ENCODE data around the gene ARHGEF26.

DNA sequence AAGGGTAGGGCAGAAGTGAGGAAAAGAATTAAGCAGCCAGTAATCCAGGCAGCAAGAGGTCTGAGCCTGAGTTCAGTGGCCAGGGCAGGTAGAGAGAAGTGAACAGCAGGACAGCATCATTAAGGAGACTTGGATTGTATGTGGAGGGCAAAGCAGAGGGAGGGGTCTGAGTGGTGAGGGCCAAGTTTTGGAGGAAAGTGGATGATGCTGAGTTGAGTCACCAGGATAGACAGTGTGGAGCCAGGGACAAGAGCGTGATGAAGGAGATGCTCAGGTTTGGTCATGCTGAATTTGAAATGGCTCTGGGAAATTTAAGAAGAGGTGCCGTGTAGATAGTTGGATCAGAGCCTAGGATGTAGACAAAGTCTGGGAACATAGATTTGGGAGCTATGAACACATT lies 93.1 kb downstream of the ARHGEF26 start:
- TF ChIP-seq, protein P1, sequence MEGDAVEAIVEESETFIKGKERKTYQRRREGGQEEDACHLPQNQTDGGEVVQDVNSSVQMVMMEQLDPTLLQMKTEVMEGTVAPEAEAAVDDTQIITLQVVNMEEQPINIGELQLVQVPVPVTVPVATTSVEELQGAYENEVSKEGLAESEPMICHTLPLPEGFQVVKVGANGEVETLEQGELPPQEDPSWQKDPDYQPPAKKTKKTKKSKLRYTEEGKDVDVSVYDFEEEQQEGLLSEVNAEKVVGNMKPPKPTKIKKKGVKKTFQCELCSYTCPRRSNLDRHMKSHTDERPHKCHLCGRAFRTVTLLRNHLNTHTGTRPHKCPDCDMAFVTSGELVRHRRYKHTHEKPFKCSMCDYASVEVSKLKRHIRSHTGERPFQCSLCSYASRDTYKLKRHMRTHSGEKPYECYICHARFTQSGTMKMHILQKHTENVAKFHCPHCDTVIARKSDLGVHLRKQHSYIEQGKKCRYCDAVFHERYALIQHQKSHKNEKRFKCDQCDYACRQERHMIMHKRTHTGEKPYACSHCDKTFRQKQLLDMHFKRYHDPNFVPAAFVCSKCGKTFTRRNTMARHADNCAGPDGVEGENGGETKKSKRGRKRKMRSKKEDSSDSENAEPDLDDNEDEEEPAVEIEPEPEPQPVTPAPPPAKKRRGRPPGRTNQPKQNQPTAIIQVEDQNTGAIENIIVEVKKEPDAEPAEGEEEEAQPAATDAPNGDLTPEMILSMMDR (conservative IDR thresholded peaks at IDR 0.05; ENCODE audit: low read depth in 2 of 2), result no peak
- TF ChIP-seq, protein P2, sequence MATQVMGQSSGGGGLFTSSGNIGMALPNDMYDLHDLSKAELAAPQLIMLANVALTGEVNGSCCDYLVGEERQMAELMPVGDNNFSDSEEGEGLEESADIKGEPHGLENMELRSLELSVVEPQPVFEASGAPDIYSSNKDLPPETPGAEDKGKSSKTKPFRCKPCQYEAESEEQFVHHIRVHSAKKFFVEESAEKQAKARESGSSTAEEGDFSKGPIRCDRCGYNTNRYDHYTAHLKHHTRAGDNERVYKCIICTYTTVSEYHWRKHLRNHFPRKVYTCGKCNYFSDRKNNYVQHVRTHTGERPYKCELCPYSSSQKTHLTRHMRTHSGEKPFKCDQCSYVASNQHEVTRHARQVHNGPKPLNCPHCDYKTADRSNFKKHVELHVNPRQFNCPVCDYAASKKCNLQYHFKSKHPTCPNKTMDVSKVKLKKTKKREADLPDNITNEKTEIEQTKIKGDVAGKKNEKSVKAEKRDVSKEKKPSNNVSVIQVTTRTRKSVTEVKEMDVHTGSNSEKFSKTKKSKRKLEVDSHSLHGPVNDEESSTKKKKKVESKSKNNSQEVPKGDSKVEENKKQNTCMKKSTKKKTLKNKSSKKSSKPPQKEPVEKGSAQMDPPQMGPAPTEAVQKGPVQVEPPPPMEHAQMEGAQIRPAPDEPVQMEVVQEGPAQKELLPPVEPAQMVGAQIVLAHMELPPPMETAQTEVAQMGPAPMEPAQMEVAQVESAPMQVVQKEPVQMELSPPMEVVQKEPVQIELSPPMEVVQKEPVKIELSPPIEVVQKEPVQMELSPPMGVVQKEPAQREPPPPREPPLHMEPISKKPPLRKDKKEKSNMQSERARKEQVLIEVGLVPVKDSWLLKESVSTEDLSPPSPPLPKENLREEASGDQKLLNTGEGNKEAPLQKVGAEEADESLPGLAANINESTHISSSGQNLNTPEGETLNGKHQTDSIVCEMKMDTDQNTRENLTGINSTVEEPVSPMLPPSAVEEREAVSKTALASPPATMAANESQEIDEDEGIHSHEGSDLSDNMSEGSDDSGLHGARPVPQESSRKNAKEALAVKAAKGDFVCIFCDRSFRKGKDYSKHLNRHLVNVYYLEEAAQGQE (IDR thresholded peaks at IDR 0.05; ENCODE audit: unreplicated experiment), result no peak
- TF ChIP-seq JUNB (IDR thresholded peaks at IDR 0.05; ENCODE audit: unreplicated experiment), result no peak

Measured in GM23338 (cell line).